ENCODE data around the gene TOMM22. TPM values are rescaled to one million over a fixed set of nuclear protein-coding genes. Genes with fewer than 3 reads are reported as not detected.

TOMM22 gene
- total RNA-seq, 1 experiment from 2014 or later, result 113 TPM

- Mint-ChIP-seq H3K36me3 (ENCODE audit: insufficient read depth, unreplicated experiment) (peaks cover 62% of the 10 kb centered on the region), H3K4me3 (ENCODE audit: unreplicated experiment) (no peak overlapping the region), H3K9me3 (ENCODE audit: unreplicated experiment) (no peaks in the 10 kb centered on the region), H3K27ac (ENCODE audit: unreplicated experiment) (no peak overlapping the region), H3K4me1 (ENCODE audit: low read depth, unreplicated experiment) (no peaks in the 10 kb centered on the region), H3K27me3 (ENCODE audit: insufficient read depth, unreplicated experiment) (no peaks in the 10 kb centered on the region)
- H3K4me3 ChIP-seq (ENCODE audit: low read depth, low read length), result no peak overlapping the region
- BruUV-seq (replicated peaks), result no TSS peak
- no peaks in the 10 kb centered on the region for H3K4me1 ChIP-seq
- H3K36me3 ChIP-seq (ENCODE audit: control insufficient read depth, insufficient read depth, low read length), result peaks cover 14% of the 10 kb centered on the region
- DNase-seq, result no peak
- H3K27me3 ChIP-seq (replicated peaks; ENCODE audit: control insufficient read depth, insufficient read depth, low read length), result no peaks in the 10 kb centered on the region
- H3K9me3 ChIP-seq, result no peaks in the 10 kb centered on the region
- intact Hi-C loops (cut with micrococcal nuclease; ENCODE audit: unreplicated experiment), result no loop called here
- CTCF ChIA-PET, result no interaction called here
- no peak for TF ChIP-seq CTCF (IDR thresholded peaks at IDR 0.05; ENCODE audit: insufficient read depth in 1 of 2, low read depth in 1 of 2, low read length in 1 of 2, severe bottlenecking in 1 of 2, unreplicated experiment in 1 of 2)
- POLR2A ChIA-PET, result no interaction called here
These were observed 48.2 kb downstream of the TOMM22 start for GRCh38 chr22:38729946-38730345.

GRCh38 chr22:38730411-38730871 lies 48.7 kb downstream of the TOMM22 start:
- Histone ChIP-seq H3K36me3 (ENCODE audit: control insufficient read depth, insufficient read depth, low read length) (peaks cover 14% of the 10 kb centered on the region), H3K27me3 (replicated peaks; ENCODE audit: control insufficient read depth, insufficient read depth, low read length) (no peaks in the 10 kb centered on the region), H3K4me1 (no peaks in the 10 kb centered on the region), H3K9me3 (no peaks in the 10 kb centered on the region), H3K4me3 (ENCODE audit: low read depth, low read length) (no peak overlapping the region)
- POLR2A ChIA-PET, result no interaction called here
- peaks cover 62% of the 10 kb centered on the region for H3K36me3 Mint-ChIP-seq (ENCODE audit: insufficient read depth, unreplicated experiment)
- no peak for TF ChIP-seq CTCF (IDR thresholded peaks at IDR 0.05; ENCODE audit: insufficient read depth in 1 of 2, low read depth in 1 of 2, low read length in 1 of 2, severe bottlenecking in 1 of 2, unreplicated experiment in 1 of 2)
- CTCF ChIA-PET, result no interaction called here
- BruUV-seq (replicated peaks), result no TSS peak
- no peaks in the 10 kb centered on the region for H3K9me3 Mint-ChIP-seq (ENCODE audit: unreplicated experiment)
- no peak for DNase-seq
- H3K4me1 Mint-ChIP-seq (ENCODE audit: low read depth, unreplicated experiment), result no peaks in the 10 kb centered on the region
- no peak overlapping the region for H3K4me3 Mint-ChIP-seq (ENCODE audit: unreplicated experiment)
- H3K27ac Mint-ChIP-seq (ENCODE audit: unreplicated experiment), result no peak overlapping the region
- intact Hi-C loops (cut with micrococcal nuclease; ENCODE audit: unreplicated experiment), result no loop called here
- H3K27me3 Mint-ChIP-seq (ENCODE audit: insufficient read depth, unreplicated experiment), result no peaks in the 10 kb centered on the region

GRCh38 chr22:38731703-38732161 lies 50.0 kb downstream of the TOMM22 start:
- no peaks in the 10 kb centered on the region for H3K27me3 Mint-ChIP-seq (ENCODE audit: insufficient read depth, unreplicated experiment)
- Histone ChIP-seq H3K4me3 (ENCODE audit: low read depth, low read length) (no peak overlapping the region), H3K9me3 (no peaks in the 10 kb centered on the region), H3K27me3 (replicated peaks; ENCODE audit: control insufficient read depth, insufficient read depth, low read length) (no peaks in the 10 kb centered on the region), H3K36me3 (ENCODE audit: control insufficient read depth, insufficient read depth, low read length) (peaks cover 8% of the 10 kb centered on the region), H3K4me1 (no peaks in the 10 kb centered on the region)
- no peak for DNase-seq
- intact Hi-C loops (cut with micrococcal nuclease; ENCODE audit: unreplicated experiment), result no loop called here
- TF ChIP-seq CTCF (IDR thresholded peaks at IDR 0.05; ENCODE audit: insufficient read depth in 1 of 2, low read depth in 1 of 2, low read length in 1 of 2, severe bottlenecking in 1 of 2, unreplicated experiment in 1 of 2), result no peak
- no peaks in the 10 kb centered on the region for H3K9me3 Mint-ChIP-seq (ENCODE audit: unreplicated experiment)
- ChIA-PET POLR2A (no interaction called here), CTCF (interaction anchor here (0.5 kb wide), 1 partner anchor 334 kb away, joined by 3 read pairs; no protein-coding TSS in a partner anchor)
- H3K4me3 Mint-ChIP-seq (ENCODE audit: unreplicated experiment), result no peak overlapping the region
- no TSS peak for BruUV-seq (replicated peaks)
- H3K4me1 Mint-ChIP-seq (ENCODE audit: low read depth, unreplicated experiment), result no peaks in the 10 kb centered on the region
- H3K27ac Mint-ChIP-seq (ENCODE audit: unreplicated experiment), result peak overlapping the region; percentile 29
- peaks cover 67% of the 10 kb centered on the region for H3K36me3 Mint-ChIP-seq (ENCODE audit: insufficient read depth, unreplicated experiment)

Data from Caco-2 (cell line).